NCI-H524 (cell line): Measurements from ENCODE around the gene RBM12.
"Not testable (repeated sequence)": the region's sequence is repeated elsewhere in the genome, so short reads cannot be mapped to it uniquely, and the experiment has no call there.

Experiments used
- DNase-seq, 2 experiments: peaks; one replicate each; lab custom pipeline; 2025; lab: John Stamatoyannopoulos, UW

Gene RBM12, protein sequence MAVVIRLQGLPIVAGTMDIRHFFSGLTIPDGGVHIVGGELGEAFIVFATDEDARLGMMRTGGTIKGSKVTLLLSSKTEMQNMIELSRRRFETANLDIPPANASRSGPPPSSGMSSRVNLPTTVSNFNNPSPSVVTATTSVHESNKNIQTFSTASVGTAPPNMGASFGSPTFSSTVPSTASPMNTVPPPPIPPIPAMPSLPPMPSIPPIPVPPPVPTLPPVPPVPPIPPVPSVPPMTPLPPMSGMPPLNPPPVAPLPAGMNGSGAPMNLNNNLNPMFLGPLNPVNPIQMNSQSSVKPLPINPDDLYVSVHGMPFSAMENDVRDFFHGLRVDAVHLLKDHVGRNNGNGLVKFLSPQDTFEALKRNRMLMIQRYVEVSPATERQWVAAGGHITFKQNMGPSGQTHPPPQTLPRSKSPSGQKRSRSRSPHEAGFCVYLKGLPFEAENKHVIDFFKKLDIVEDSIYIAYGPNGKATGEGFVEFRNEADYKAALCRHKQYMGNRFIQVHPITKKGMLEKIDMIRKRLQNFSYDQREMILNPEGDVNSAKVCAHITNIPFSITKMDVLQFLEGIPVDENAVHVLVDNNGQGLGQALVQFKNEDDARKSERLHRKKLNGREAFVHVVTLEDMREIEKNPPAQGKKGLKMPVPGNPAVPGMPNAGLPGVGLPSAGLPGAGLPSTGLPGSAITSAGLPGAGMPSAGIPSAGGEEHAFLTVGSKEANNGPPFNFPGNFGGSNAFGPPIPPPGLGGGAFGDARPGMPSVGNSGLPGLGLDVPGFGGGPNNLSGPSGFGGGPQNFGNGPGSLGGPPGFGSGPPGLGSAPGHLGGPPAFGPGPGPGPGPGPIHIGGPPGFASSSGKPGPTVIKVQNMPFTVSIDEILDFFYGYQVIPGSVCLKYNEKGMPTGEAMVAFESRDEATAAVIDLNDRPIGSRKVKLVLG

DNA sequence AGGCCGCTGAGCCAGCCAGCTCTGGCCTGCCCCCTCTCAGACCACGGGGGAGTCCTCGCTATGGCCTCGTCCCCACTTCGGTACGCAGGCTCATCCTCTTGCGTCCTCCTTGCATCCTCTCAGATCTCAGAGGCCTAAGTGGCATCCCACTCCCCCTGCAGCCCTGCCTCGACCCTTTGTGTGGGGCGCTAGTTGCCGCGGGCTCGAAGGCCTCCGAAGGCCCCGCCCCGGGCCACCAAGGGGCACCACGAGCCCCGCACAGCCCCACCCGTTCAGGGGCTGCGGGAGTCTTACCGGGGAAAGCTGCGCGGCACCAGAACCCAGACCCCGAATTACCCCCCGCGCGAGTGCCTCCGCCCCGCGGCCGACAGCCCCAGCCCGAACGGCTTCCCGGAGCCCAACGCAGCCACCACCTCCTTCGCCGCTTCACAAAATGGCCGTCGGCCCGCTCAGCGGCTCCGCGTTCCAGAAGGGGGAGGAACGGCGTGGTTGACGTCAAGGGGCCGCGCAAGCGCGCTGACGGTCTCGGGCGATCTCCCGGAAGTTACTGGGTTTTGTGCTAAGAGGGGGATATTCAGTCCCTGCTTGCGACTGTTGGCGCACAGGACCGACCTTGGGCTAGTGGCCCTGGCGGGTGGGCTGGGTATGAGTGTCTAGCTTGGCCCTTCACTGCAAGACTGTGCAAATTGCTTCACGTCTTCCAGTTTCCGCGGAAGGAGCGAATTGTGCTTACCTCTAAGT, at the start of gene RBM12, which contains the start of gene CPNE1:
TSS of gene RBM12 (minus strand) at position 435 of the 741 bp plus-strand sequence. CDS start 9,578 bp downstream, outside the sequence.
TSS of gene CPNE1 (minus strand) at position 435 of the 741 bp plus-strand sequence. CDS start 31,977 bp downstream, outside the sequence.
- DNase-seq, result peak; percentile 95 to 96

- DNase-seq, result no peak
Measured at GRCh38 chr20:35714127-35714526, 49.4 kb upstream of the RBM12 start.

- DNase-seq, result not testable (repeated sequence)
Measured at GRCh38 chr20:35713120-35713519, 48.4 kb upstream of the RBM12 start.

DNA sequence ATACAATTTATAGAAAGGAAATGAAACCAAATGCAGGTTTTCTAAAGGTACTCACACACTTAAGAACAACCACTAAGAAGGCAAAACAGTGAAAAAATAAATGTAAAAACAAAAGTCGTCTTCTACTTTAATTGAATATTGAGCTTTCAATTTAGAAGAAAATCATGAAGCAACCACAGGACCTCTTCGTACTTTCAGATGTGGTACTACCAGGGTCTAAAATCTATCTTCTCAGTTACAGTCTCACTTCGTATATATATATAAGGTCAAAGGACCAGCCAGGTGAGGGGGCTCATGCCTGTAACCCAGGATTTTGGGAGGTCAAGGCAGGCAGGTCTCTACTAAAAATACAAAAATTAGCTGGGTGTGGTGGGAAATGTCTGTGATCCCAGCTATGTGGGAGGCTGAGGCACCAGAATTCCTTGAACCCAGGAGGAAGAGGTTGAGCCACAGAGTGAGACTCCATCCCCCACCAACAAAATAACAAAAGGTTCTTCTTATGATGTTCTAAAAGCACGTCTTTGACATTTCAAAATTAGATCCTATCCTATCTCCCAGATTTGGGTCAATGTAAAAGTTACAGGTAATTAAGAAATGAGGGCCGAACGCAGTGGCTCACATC, 47.0 kb upstream of the RBM12 start:
- no peak for DNase-seq

GRCh38 chr20:35710884-35711587, 46.3 kb upstream of the RBM12 start:
- no peak for DNase-seq

- no peak for DNase-seq
Measured at GRCh38 chr20:35710039-35710438, 45.3 kb upstream of the RBM12 start.

GRCh38 chr20:35709259-35709658, 44.6 kb upstream of the RBM12 start:
- no peak for DNase-seq

DNA sequence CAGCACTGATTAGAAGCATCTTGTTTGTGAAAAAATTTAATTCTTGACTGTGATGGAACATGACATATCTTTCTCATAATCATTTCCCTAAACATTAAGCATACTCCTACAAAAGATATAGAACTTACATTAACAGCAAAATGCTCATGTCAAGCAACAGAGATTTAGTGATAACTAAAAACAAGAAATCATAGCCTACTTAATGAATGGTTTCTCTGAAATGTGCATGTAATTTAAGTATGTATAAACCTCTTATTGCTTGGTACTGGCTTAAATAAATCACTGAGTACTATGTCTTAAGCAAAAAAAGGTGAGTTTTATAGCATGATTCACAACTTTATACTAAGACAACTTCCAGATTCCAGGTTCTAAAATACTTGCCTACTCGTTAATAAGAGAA, 43.8 kb upstream of the RBM12 start:
- DNase-seq, result no peak

- DNase-seq, result not testable (repeated sequence)
Measured at GRCh38 chr20:35706591-35707529, 42.2 kb upstream of the RBM12 start.

- DNase-seq, result not testable (repeated sequence)
Measured at GRCh38 chr20:35705894-35706293, 41.2 kb upstream of the RBM12 start.

DNA sequence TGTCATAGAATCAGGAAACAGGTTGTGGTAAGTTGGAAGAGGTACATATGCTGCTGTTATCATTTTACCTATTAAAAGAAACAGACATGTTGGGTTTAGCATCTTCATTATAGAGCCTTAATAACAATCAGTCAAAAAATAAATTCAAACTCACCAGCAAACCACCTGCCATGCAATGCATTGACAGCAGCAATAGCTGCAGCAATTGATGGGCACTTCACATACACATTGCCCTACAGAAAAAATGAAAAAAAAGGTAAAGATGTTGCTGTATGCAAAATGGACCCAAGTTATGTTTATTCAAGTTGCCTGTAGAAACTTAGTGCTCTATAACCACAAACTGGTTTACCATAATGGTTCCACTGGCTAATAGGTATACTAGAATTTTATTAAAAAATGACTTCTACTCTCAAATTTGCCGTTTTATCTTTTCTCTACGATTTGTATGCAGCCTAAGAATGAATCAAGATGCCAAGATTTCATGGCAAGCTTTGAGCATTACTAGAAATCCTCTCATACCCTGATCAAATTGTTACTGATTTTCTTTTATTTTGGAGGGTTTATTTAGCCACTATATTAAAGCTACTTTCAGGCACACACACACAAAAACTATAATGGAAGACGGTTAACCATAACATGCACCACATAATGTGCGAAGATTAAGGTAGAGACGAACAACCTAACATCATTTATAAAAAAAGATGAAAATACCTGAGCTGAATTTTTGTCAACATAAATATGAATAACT, 40.0 kb upstream of the RBM12 start:
- DNase-seq, result no peak

DNA sequence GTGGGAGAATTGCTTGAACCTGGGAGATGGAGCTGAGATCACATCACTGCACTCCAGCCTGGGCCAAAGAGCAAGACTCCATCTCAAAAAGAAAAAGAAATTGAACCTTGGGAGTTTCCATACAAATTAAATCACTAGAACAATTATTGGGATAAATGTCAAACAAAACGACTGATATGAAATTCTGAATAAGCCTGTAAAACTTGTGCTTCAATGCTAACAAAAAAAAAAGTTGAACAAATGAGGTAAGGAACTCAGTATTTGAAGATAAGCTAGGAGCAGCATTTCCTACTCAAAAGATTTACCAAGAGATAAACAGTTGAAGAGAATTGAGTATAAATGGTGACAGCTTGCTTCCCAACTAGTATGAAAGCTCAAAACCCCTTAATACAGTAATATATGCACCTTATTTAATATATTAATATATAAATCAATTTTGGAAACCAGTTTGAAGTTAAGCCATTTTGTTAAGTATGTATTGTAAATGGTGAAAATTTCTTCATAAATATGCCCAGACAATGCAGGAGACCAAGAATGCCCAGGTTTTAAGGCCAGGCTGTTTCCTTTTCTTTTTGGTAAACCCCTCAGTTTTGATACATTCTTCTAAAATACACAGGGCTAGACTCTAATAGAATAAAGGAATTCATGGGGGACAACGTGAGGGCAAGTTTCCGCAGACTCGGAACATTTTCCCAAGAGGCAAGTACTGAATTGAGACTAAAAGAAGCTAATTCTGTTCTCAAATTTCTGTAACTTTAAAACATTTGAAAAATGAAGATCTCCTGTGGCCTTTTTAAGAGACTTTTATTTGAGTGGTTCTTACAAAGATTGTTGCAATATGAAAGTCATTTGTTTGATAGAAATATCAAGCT, 38.4 kb upstream of the RBM12 start:
- DNase-seq, result no peak

- DNase-seq, result no peak
Measured at GRCh38 chr20:35702051-35702823, 37.5 kb upstream of the RBM12 start.

DNA sequence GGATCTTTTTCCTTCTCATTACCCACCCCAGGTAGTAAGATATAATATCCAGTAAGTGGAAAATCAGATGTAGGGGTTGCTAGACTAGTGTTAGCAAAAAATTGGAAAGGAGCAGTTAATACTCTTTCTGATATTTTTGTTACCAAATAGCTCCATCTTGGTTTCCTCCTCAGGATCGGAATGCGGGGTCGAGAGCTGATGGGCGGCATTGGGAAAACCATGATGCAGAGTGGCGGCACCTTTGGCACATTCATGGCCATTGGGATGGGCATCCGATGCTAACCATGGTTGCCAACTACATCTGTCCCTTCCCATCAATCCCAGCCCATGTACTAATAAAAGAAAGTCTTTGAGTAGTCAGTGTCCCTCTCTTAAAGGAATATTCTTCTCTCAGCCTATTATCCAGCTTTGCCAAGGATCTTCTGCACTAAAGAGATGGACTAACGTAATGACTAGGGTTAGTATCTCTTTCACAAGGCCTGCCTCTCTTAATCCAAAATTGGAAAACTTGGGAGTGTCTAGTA, 36.0 kb upstream of the RBM12 start:
- no peak for DNase-seq

DNA sequence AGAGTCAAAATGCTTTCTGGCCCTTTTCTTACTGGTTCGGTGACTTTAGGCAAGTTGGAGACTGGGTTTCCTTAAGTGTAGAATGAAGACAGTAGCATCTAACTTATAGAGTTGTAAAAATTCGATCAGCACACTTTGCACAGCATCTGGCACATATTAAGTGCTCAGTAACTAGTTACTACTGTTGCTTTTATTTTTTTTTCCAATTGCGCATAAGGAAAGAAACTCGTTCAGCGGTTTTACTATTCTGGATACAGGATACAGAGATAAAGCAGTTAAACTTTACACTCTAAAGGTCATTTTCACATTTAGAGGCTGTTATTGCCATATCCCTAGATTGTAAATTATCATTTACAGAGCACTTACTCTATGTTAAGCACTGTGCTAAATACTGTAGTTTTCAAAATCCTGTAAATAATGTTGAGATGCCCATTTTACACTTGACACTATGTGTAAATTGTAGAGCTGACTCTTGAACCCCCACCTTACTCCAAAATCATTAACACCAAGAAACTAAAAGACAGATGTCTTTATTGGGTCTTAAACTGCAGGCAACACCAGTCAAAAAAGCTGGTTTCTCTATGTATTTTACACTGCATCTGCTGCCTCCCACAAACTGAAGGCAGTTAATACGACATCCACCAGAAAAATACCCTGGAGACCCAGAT, 35.4 kb upstream of the RBM12 start:
- no peak for DNase-seq
